ENCODE data around the gene DESI1. TPM values are rescaled to one million over a fixed set of nuclear protein-coding genes. Genes with fewer than 3 reads are reported as not detected.
"Not testable (repeated sequence)": the region's sequence is repeated elsewhere in the genome, so short reads cannot be mapped to it uniquely, and the experiment has no call there.

DESI1 gene
- 26.1 TPM for total RNA-seq
- long read RNA-seq, transcript DESI1-201 (6 exons, 3,833 nt), result major isoform, 11 of 25 reads
- long read RNA-seq, partial matches to known transcripts, result 2 of 25 reads
- long read RNA-seq, other reads (novel, unspliced or antisense), result 12 of 25 reads

GRCh38 chr22:41620589-41621098 is at the start of gene DESI1:
DESI1 (minus strand) TSS chr22:41621043; CDS start chr22:41620839, 204 bp downstream.
- ATAC-seq (peak; percentile 52 to 55), DNase-seq (no peak)
- intact Hi-C loops (cut with DNase I), result no loop called here
- H3K27ac ChIP-seq, result peak within 1 kb of the TSS; percentile 91
- H3K36me3 ChIP-seq, result peaks cover 36% of the 10 kb centered on the region
- H3K4me3 ChIP-seq, result peak within 1 kb of the TSS; percentile 80
- H3K4me1 ChIP-seq, result peaks cover 46% of the 10 kb centered on the region
- H3K9me3 ChIP-seq, result no peaks in the 10 kb centered on the region
- no peaks in the 10 kb centered on the region for H3K27me3 ChIP-seq (ENCODE audit: low read depth)
- TF ChIP-seq, protein P1, sequence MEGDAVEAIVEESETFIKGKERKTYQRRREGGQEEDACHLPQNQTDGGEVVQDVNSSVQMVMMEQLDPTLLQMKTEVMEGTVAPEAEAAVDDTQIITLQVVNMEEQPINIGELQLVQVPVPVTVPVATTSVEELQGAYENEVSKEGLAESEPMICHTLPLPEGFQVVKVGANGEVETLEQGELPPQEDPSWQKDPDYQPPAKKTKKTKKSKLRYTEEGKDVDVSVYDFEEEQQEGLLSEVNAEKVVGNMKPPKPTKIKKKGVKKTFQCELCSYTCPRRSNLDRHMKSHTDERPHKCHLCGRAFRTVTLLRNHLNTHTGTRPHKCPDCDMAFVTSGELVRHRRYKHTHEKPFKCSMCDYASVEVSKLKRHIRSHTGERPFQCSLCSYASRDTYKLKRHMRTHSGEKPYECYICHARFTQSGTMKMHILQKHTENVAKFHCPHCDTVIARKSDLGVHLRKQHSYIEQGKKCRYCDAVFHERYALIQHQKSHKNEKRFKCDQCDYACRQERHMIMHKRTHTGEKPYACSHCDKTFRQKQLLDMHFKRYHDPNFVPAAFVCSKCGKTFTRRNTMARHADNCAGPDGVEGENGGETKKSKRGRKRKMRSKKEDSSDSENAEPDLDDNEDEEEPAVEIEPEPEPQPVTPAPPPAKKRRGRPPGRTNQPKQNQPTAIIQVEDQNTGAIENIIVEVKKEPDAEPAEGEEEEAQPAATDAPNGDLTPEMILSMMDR (IDR thresholded peaks at IDR 0.05), result no peak

DNA sequence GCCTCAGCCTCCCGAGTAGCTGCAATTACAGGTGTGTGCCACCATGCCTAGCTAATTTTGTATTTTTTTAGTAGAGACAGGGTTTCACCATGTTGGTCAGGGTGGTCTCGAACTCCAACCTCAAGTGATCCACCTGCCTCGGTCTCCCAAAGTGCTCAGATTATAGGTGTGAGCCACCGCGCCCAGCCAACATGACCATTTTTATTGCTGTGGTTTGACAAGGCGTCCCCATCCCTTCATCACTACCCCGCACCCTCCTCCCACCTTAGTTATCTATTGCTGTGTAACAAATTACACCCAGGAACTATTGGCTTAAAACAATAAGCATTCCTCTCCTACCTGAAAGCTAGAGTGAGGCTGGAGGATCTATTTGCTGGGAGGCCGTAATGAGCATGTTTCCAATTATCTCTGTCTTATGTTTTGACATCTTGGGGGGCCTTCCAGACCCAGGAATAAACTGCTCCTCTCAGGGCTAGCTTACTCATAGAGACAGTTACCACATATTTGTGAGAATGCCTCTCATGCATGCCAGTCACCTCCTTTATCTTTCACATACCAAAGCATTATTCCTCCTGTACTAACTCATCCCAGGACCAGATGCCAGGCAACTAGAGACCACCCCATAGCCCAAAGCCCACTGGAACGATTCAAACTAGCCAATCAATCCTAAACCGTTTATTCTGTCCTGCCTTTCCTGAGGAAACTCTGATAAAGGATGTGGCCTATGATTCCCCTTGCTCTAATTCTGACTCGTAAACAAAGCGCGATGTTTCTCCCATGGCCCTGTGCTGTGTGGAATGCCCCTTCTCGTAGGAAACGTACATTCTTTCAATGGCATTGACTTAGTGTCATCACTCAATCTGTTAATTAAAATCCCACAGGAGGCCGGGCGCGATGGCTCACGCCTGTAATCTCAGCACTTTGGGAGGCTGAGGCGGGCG is 48.4 kb upstream of the DESI1 start:
- Histone ChIP-seq H3K27ac (peak overlapping the region; percentile 64), H3K4me3 (no peak overlapping the region), H3K4me1 (peaks cover 17% of the 10 kb centered on the region), H3K27me3 (ENCODE audit: low read depth) (no peaks in the 10 kb centered on the region), H3K36me3 (peaks cover 28% of the 10 kb centered on the region), H3K9me3 (no peaks in the 10 kb centered on the region)
- TF ChIP-seq, protein P1 (IDR thresholded peaks at IDR 0.05), result no peak
- ATAC-seq, result no peak
- no peak for DNase-seq
- intact Hi-C loops (cut with DNase I), result no loop called here

DNA sequence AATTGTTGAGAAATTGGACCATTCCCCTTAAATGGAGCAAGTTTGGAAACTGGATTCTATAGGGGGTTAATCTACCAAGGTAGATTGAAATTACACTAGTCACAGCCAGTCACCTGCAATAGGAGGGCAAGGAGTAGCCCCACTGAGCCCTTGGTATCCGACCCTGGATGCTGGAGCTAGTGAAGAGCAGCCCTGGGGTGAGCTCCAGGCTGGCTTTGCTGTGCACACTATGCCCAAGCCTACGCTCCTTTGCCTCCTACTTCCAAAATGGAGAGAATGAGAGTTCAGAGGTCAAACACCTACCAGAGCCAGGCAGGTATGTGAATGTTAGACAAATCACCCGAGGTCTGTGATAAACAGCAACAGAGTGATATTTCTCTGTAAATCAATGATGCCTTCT is 44.1 kb upstream of the DESI1 start:
- Histone ChIP-seq H3K4me1 (peaks cover 17% of the 10 kb centered on the region), H3K27ac (no peak overlapping the region), H3K4me3 (no peak overlapping the region), H3K27me3 (ENCODE audit: low read depth) (no peaks in the 10 kb centered on the region), H3K36me3 (peaks cover 56% of the 10 kb centered on the region), H3K9me3 (no peaks in the 10 kb centered on the region)
- intact Hi-C loops (cut with DNase I), result no loop called here
- TF ChIP-seq, protein P1 (IDR thresholded peaks at IDR 0.05), result no peak
- no peak for DNase-seq
- no peak for ATAC-seq

GRCh38 chr22:41664490-41664889 is 43.6 kb upstream of the DESI1 start:
- intact Hi-C loops (cut with DNase I), result no loop called here
- TF ChIP-seq, protein P1 (IDR thresholded peaks at IDR 0.05), result no peak
- Histone ChIP-seq H3K36me3 (peaks cover 61% of the 10 kb centered on the region), H3K4me1 (peaks cover 17% of the 10 kb centered on the region), H3K27ac (no peak overlapping the region), H3K4me3 (no peak overlapping the region), H3K27me3 (ENCODE audit: low read depth) (no peaks in the 10 kb centered on the region), H3K9me3 (no peaks in the 10 kb centered on the region)
- DNase-seq, result no peak
- ATAC-seq, result no peak

- Histone ChIP-seq H3K36me3 (peaks cover 70% of the 10 kb centered on the region), H3K4me1 (peaks cover 17% of the 10 kb centered on the region)
- intact Hi-C loops (cut with DNase I); H3K4me3 ChIP-seq; H3K27ac ChIP-seq; ATAC-seq; DNase-seq; H3K9me3 ChIP-seq; H3K27me3 ChIP-seq (ENCODE audit: low read depth): not testable (repeated sequence)
Observed at GRCh38 chr22:41663594-41663993, 42.8 kb upstream of the DESI1 start.

- TF ChIP-seq, protein P1 (IDR thresholded peaks at IDR 0.05), result no peak
- intact Hi-C loops (cut with DNase I), result no loop called here
- DNase-seq, result no peak
Observed at GRCh38 chr22:41661713-41662112, 40.9 kb upstream of the DESI1 start.

More at GRCh38 chr22:41661713-41662112, 40.9 kb upstream of the DESI1 start:
- Histone ChIP-seq H3K36me3 (peaks cover 89% of the 10 kb centered on the region), H3K27ac (no peak overlapping the region), H3K4me3 (no peak overlapping the region), H3K9me3 (no peaks in the 10 kb centered on the region), H3K27me3 (ENCODE audit: low read depth) (no peaks in the 10 kb centered on the region), H3K4me1 (peaks cover 5% of the 10 kb centered on the region)
- no peak for ATAC-seq
